GOT3 (cell line): Measurements from ENCODE around the gene NCOA5.

Source experiments
- DNase-seq: peaks from one replicate; lab custom pipeline; 2025; ENCODE audit warnings: mixed read lengths; lab: John Stamatoyannopoulos, UW

Gene NCOA5

DNA sequence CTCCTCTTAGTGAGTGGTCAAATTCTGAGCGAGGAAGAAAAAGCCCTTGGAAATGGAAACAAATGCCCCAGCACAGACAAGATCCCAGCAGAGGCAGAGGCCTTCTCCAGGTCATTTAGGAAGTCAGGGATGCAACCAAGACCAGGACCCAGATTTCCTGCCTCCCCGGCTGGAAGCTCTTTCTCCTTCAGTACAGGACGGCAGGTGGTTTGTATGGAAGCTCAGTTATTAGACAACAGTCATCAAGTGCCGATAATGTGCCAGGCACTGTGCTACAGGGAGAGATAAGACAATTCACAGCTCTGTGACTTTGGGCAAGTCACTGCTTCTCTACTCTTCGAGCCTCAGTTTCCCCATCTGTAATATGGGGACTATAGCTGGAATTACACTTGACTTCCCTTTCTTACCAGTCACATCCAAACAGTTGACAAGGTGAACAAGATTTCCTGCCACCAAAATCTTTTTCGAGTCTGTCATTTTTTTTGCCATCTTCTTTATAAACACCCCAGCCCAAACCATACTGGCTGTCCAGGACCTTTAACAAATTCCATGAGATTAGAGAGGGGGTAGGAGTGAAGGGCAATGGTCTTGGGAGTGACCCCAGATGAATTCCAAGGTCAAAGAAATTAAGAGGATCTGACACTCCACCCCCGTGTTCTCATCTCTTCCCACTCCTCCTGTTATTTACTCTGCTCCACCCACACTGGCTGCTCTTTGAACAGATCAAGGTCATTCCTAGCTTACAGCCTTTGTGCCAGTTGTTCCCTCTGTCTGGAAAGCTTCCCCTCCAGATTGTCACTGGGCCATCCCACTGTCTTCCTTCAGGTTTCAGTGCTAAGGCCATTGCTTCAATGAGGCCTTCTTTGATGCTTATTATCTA is 75.0 kb downstream of the NCOA5 start:
- no peak for DNase-seq

DNA sequence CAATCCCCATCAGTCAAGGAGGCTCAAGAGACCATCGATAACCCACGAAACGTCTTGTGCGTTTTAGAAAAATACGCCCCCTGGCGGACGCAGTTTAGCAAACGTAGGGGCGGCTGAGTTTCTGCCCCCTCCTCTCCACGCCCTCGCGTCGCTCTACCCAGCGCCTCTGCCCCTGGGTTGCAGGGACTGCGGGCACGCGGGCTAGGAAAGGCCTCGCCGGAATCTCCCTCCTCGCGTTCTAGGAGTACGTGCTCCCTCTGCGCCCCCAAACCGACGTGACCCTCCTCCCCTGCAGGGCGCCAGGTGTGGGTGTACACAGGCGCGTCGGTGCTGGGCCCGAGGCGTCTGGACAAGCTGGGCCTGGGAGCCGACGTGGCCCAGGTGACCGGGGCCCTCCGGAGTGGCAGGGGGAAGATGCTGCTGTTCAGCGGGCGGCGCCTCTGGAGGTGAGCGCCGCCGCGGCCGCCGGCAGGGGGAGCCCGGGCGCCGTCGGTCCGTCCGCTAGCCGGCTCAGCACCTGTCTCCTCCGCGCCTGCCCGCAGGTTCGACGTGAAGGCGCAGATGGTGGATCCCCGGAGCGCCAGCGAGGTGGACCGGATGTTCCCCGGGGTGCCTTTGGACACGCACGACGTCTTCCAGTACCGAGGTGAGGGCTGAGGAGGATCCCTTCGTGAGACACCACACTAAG is 75.8 kb downstream of the NCOA5 start:
- no peak for DNase-seq

DNA sequence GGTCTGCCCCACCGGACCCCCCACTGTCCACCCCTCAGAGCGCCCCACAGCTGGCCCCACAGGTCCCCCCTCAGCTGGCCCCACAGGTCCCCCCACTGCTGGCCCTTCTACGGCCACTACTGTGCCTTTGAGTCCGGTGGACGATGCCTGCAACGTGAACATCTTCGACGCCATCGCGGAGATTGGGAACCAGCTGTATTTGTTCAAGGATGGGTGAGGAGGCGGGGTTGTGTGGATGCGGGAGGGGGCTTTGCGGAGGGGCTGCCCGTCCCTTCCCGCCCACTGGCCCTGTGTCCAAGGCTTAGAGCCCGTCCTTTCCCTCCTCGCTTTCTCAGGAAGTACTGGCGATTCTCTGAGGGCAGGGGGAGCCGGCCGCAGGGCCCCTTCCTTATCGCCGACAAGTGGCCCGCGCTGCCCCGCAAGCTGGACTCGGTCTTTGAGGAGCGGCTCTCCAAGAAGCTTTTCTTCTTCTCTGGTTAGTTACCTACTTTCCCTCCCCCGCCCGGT is 76.4 kb downstream of the NCOA5 start:
- no peak for DNase-seq

DNA sequence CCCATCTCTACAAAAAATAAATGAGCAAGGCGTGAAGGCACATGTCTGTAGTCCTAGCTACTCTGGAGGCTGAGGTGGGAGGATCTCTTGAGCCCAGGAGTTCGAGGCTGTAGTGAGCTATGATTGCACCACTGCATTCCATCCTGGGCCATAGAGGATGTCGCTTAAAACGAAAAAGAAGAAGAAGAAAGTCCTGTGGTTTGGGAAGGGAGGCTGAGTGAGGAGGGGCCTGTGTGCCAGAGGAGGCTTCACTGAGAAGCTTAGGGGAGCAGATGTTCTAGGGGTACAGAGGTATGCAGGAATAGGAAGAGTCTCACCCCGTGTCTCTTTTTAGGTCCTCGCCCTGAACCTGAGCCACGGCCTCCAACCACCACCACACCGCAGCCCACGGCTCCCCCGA is 76.8 kb downstream of the NCOA5 start:
- no peak for DNase-seq

DNA sequence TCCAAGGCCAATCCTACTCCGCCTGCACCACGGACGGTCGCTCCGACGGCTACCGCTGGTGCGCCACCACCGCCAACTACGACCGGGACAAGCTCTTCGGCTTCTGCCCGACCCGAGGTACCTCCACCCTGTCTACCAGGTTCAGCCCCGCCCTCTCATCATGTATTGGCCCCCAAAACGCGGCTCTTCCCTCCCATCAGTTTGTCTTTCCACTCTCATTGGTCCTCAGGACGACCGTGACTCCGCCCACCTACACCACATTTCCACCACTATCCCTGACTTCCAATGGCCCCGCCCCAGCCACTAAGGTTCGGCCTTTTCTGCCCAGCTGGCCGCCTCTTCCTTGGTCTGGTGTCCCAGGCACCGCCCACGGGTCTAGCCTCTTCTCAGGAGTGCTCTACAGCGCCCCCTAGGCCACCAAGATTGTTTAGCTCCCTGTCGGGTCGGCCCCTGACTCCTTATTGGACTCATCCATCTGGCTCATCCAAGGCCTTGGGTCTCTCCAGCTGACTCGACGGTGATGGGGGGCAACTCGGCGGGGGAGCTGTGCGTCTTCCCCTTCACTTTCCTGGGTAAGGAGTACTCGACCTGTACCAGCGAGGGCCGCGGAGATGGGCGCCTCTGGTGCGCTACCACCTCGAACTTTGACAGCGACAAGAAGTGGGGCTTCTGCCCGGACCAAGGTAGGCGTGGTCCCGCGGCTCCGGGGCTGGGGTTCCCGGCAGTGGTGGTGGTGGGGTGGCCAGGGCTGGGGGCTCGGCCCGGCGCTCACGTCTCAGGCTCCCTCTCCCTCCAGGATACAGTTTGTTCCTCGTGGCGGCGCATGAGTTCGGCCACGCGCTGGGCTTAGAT is 77.9 kb downstream of the NCOA5 start:
- no peak for DNase-seq
